HepG2 (cell line): ENCODE measurements around the gene CYP4F12.
A peak's percentile ranks its signal among the peaks of the same experiment; 100 is the strongest.

Source experiments
- MEIS1 ChIP-seq: sonication (generic); formaldehyde crosslinking; IDR thresholded peaks from 2 replicates; pipeline ENCODE4 v1.9.0; 2021; ENCODE audit warnings: mild to moderate bottlenecking, missing genetic modification reagents, moderate library complexity, borderline replicate concordance
- NAIF1 ChIP-seq: sonication (generic); formaldehyde crosslinking; IDR thresholded peaks from 2 replicates; pipeline ENCODE4 v1.5.0; 2020; ENCODE audit warnings: mild to moderate bottlenecking, missing genetic modification reagents, borderline replicate concordance
- NONO ChIP-seq, 2 experiments: fragments of 450-650 bp in 1 of 2; sonication (generic) in 1 of 2; formaldehyde crosslinking in 1 of 2; IDR thresholded peaks in 1 of 2; conservative IDR thresholded peaks in 1 of 2; 2 replicates each; pipeline versions ENCODE4 v1.6.1 to v1.8.0; 2017 to 2022; ENCODE audit warnings: mild to moderate bottlenecking in 1 of 2, missing genetic modification reagents in 1 of 2, moderate library complexity in 1 of 2
- POLR2A ChIP-seq, 2 experiments: IDR thresholded peaks; 2 replicates each; pipeline ENCODE4 v1.6.1; 2011; ENCODE audit warnings: low read depth in 2 of 2, low read length in 2 of 2, mild to moderate bottlenecking in 1 of 2, moderate library complexity in 1 of 2; ENCODE audit not compliant: insufficient read depth in 1 of 2
- REPIN1 ChIP-seq: sonication (generic); formaldehyde crosslinking; IDR thresholded peaks from 2 replicates; pipeline ENCODE4 v1.8.0; 2022; ENCODE audit warnings: missing genetic modification reagents, low read depth, mild to moderate bottlenecking, borderline replicate concordance
- SRSF9 ChIP-seq: fragments of 200-400 bp; formaldehyde crosslinking; IDR thresholded peaks from 2 replicates; pipeline ENCODE4 v1.6.1; 2018; ENCODE audit warnings: borderline replicate concordance, mild to moderate bottlenecking, low read depth, low read length; ENCODE audit not compliant: insufficient read depth, poor library complexity, severe bottlenecking
- TBL1XR1 ChIP-seq: fragments of 150-350 bp; IDR thresholded peaks from 2 replicates; pipeline ENCODE4 v1.6.1; 2014; ENCODE audit warnings: borderline replicate concordance, low read length; ENCODE audit not compliant: partially characterized antibody
- TCF12 ChIP-seq, 2 experiments: fragments of 450-650 bp in 1 of 2; sonication (generic) in 1 of 2; formaldehyde crosslinking in 1 of 2; IDR thresholded peaks; 2 replicates each; pipeline versions ENCODE4 v1.6.1 to v1.8.0; 2017 to 2022; ENCODE audit warnings: antibody characterized with exemption in 1 of 2, mild to moderate bottlenecking in 1 of 2, missing genetic modification reagents in 1 of 2, moderate library complexity in 1 of 2
- ZC3H4 ChIP-seq: sonication (generic); formaldehyde crosslinking; IDR thresholded peaks from 2 replicates; pipeline ENCODE4 v1.4.0; 2020; ENCODE audit warnings: missing genetic modification reagents, borderline replicate concordance
- ZNF138 ChIP-seq: sonication (generic); formaldehyde crosslinking; IDR thresholded peaks from 2 replicates; pipeline ENCODE4 v1.5.0; 2020; ENCODE audit warnings: mild to moderate bottlenecking, low read depth, missing genetic modification reagents
- ZNF777 ChIP-seq: sonication (generic); formaldehyde crosslinking; IDR thresholded peaks from 2 replicates; pipeline ENCODE4 v1.4.0; 2020; ENCODE audit warnings: missing genetic modification reagents
- TF ChIP-seq, protein P1 (sequence below): sonication (generic); formaldehyde crosslinking; IDR thresholded peaks from 2 replicates; pipeline ENCODE4 v1.5.0; 2020; ENCODE audit warnings: mild to moderate bottlenecking, missing genetic modification reagents
- TF ChIP-seq, protein P2 (sequence below): sonication (generic); formaldehyde crosslinking; IDR thresholded peaks from 2 replicates; pipeline ENCODE4 v1.4.0; 2020; ENCODE audit warnings: missing genetic modification reagents

GRCh38 chr19:15702534-15702930, 29.6 kb downstream of the CYP4F12 start:
- TF ChIP-seq ZNF138 (CRISPR knock-in tag) (no peak), TCF12 (IDR thresholded peaks at IDR 0.05) (no peak), TCF12 (CRISPR knock-in tag; IDR thresholded peaks at IDR 0.05) (no peak), REPIN1 (CRISPR knock-in tag) (peak; percentile 57; the same call in 1 of the 2 replicates), ZNF777 (CRISPR knock-in tag) (no peak), TBL1XR1 (no peak), POLR2A (IDR thresholded peaks at IDR 0.05; ENCODE audit: insufficient read depth in 1 of 2, low read depth in 2 of 2, low read length in 2 of 2) (no peak), ZC3H4 (no peak), NAIF1 (no peak), SRSF9 (no peak), NONO (IDR thresholded peaks at IDR 0.05) (no peak), NONO (CRISPR knock-in tag; conservative IDR thresholded peaks at IDR 0.05) (no peak), MEIS1 (no peak)
- TF ChIP-seq, protein P1, sequence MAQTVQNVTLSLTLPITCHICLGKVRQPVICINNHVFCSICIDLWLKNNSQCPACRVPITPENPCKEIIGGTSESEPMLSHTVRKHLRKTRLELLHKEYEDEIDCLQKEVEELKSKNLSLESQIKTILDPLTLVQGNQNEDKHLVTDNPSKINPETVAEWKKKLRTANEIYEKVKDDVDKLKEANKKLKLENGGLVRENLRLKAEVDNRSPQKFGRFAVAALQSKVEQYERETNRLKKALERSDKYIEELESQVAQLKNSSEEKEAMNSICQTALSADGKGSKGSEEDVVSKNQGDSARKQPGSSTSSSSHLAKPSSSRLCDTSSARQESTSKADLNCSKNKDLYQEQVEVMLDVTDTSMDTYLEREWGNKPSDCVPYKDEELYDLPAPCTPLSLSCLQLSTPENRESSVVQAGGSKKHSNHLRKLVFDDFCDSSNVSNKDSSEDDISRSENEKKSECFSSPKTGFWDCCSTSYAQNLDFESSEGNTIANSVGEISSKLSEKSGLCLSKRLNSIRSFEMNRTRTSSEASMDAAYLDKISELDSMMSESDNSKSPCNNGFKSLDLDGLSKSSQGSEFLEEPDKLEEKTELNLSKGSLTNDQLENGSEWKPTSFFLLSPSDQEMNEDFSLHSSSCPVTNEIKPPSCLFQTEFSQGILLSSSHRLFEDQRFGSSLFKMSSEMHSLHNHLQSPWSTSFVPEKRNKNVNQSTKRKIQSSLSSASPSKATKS, result no peak
- TF ChIP-seq, protein P2, sequence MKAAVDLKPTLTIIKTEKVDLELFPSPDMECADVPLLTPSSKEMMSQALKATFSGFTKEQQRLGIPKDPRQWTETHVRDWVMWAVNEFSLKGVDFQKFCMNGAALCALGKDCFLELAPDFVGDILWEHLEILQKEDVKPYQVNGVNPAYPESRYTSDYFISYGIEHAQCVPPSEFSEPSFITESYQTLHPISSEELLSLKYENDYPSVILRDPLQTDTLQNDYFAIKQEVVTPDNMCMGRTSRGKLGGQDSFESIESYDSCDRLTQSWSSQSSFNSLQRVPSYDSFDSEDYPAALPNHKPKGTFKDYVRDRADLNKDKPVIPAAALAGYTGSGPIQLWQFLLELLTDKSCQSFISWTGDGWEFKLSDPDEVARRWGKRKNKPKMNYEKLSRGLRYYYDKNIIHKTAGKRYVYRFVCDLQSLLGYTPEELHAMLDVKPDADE (CRISPR knock-in tag), result no peak
